KOPT-K1 (cell line): ENCODE measurements around the gene CHCT1.
A peak's percentile ranks its signal among the peaks of the same experiment; 100 is the strongest.
"Not testable (repeated sequence)": the region's sequence is repeated elsewhere in the genome, so short reads cannot be mapped to it uniquely, and the experiment has no call there.

Experiments used
- H3K27ac ChIP-seq: fragments of 200-600 bp; sonication (generic); 2 replicates; pipeline ENCODE4 v1.5.1; 2016; ENCODE audit warnings: antibody characterized with exemption, mild to moderate bottlenecking, low read depth, low read length; ENCODE audit not compliant: poor library complexity, severe bottlenecking
- H3K36me3 ChIP-seq: fragments of 200-600 bp; sonication (generic); 2 replicates; pipeline ENCODE4 v1.5.1; 2017; ENCODE audit warnings: antibody characterized with exemption, mild to moderate bottlenecking, low read length, moderate library complexity; ENCODE audit not compliant: insufficient read depth
- H3K9me3 ChIP-seq: fragments of 200-600 bp; sonication (generic); 2 replicates; pipeline ENCODE4 v1.5.1; 2017; ENCODE audit warnings: antibody characterized with exemption, low read length, mild to moderate bottlenecking; ENCODE audit not compliant: insufficient read depth, poor library complexity, severe bottlenecking

Gene CHCT1

GRCh38 chr17:60422162-60422665 is at the start of gene CHCT1:
TSS of gene CHCT1 (plus strand) at chr17:60422489. CDS start at chr17:60422593, 104 bp downstream.
- Histone ChIP-seq H3K36me3 (no peaks in the 10 kb centered on the region), H3K27ac (peak within 1 kb of the TSS; percentile 51), H3K9me3 (no peaks in the 10 kb centered on the region)

- Histone ChIP-seq H3K9me3 (no peaks in the 10 kb centered on the region), H3K27ac (no peak overlapping the region), H3K36me3 (peaks cover 18% of the 10 kb centered on the region)
Measured at GRCh38 chr17:60372790-60373483, 49.4 kb upstream of the CHCT1 start.

GRCh38 chr17:60378187-60378586 is 44.1 kb upstream of the CHCT1 start:
- H3K9me3 ChIP-seq, H3K27ac ChIP-seq: not testable (repeated sequence)
- peaks cover 14% of the 10 kb centered on the region for H3K36me3 ChIP-seq

GRCh38 chr17:60379461-60379860 is 42.8 kb upstream of the CHCT1 start:
- not testable (repeated sequence) for H3K27ac ChIP-seq, H3K9me3 ChIP-seq
- H3K36me3 ChIP-seq = peaks cover 13% of the 10 kb centered on the region

- Histone ChIP-seq H3K36me3 (peaks cover 6% of the 10 kb centered on the region), H3K27ac (no peak overlapping the region), H3K9me3 (no peaks in the 10 kb centered on the region)
Measured at GRCh38 chr17:60381958-60382357, 40.3 kb upstream of the CHCT1 start.

- H3K9me3 ChIP-seq = no peaks in the 10 kb centered on the region
- H3K27ac ChIP-seq = no peak overlapping the region
Measured at GRCh38 chr17:60383379-60383778, 38.9 kb upstream of the CHCT1 start.

GRCh38 chr17:60384921-60385320 is 37.4 kb upstream of the CHCT1 start:
- H3K36me3 ChIP-seq, H3K27ac ChIP-seq, H3K9me3 ChIP-seq: not testable (repeated sequence)

More at GRCh38 chr17:60383379-60383778, 38.9 kb upstream of the CHCT1 start:
- 0 out of 2 replicates have a peak, but pooled peaks cover 3% of the 10 kb centered on the region for H3K36me3 ChIP-seq

- Histone ChIP-seq H3K9me3 (no peaks in the 10 kb centered on the region), H3K27ac (no peak overlapping the region), H3K36me3 (0 out of 2 replicates have a peak, but pooled peaks cover 3% of the 10 kb centered on the region)
Measured at GRCh38 chr17:60386147-60387058, 35.9 kb upstream of the CHCT1 start.

- no peaks in the 10 kb centered on the region for H3K9me3 ChIP-seq
- no peak overlapping the region for H3K27ac ChIP-seq
- H3K36me3 ChIP-seq = 0 out of 2 replicates have a peak, but pooled peaks cover 3% of the 10 kb centered on the region
Measured at GRCh38 chr17:60387666-60388065, 34.6 kb upstream of the CHCT1 start.

- Histone ChIP-seq H3K27ac (no peak overlapping the region), H3K36me3 (0 out of 2 replicates have a peak, but pooled peaks cover 3% of the 10 kb centered on the region), H3K9me3 (no peaks in the 10 kb centered on the region)
Measured at GRCh38 chr17:60388742-60389141, 33.5 kb upstream of the CHCT1 start.

- Histone ChIP-seq H3K9me3 (no peaks in the 10 kb centered on the region), H3K36me3 (no peaks in the 10 kb centered on the region), H3K27ac (peak overlapping the region; percentile 99)
Measured at GRCh38 chr17:60390186-60390585, 32.1 kb upstream of the CHCT1 start.

- Histone ChIP-seq H3K27ac (peak overlapping the region; percentile 99), H3K36me3 (no peaks in the 10 kb centered on the region), H3K9me3 (no peaks in the 10 kb centered on the region)
Measured at GRCh38 chr17:60390925-60391470, 31.3 kb upstream of the CHCT1 start.

GRCh38 chr17:60391471-60392041 is 30.7 kb upstream of the CHCT1 start:
- Histone ChIP-seq H3K27ac (peak overlapping the region; percentile 99), H3K36me3 (no peaks in the 10 kb centered on the region), H3K9me3 (no peaks in the 10 kb centered on the region)

GRCh38 chr17:60392042-60392844 is 30.0 kb upstream of the CHCT1 start, which contains the start of gene USP32:
TSS of gene USP32 (minus strand) at chr17:60392133. CDS start at chr17:60391939, 194 bp downstream.
- H3K27ac ChIP-seq = peak within 1 kb of the TSS; percentile 99
- H3K36me3 ChIP-seq = no peaks in the 10 kb centered on the region
- no peaks in the 10 kb centered on the region for H3K9me3 ChIP-seq
